Type B pancreatic cell (in vitro differentiated cells): ENCODE results near the gene MEI4. TPM values are rescaled to one million over a fixed set of nuclear protein-coding genes. Genes with fewer than 3 reads are reported as not detected.

Experiments
- DNase-seq: peaks from one replicate; pipeline ENCODE4 v3.0.0; 2021; ENCODE audit warnings: mixed read lengths; ENCODE audit not compliant: unreplicated experiment; ENCODE audit errors: extremely low spot score
- H3K27ac Mint-ChIP-seq: 2 replicates; pipeline ENCODE4 v1.8.0; 2021; ENCODE audit warnings: mild to moderate bottlenecking, mixed read lengths
- H3K27me3 Mint-ChIP-seq: 2 replicates; pipeline ENCODE4 v1.8.0; 2021; ENCODE audit warnings: mixed read lengths
- H3K36me3 Mint-ChIP-seq: 2 replicates; pipeline ENCODE4 v1.8.0; 2021; ENCODE audit warnings: mixed read lengths
- H3K4me1 Mint-ChIP-seq: one replicate; pipeline ENCODE4 v1.8.0; 2021; ENCODE audit warnings: mixed read lengths; ENCODE audit not compliant: unreplicated experiment
- H3K4me3 Mint-ChIP-seq: 2 replicates; pipeline ENCODE4 v1.8.0; 2021; ENCODE audit warnings: mild to moderate bottlenecking, mixed read lengths
- H3K9me3 Mint-ChIP-seq: 2 replicates; pipeline ENCODE4 v1.8.0; 2021; ENCODE audit warnings: mixed read lengths
- CTCF ChIP-seq: fragments of 200-600 bp; sonication (generic); conservative IDR thresholded peaks from 2 replicates; pipeline ENCODE4 v1.5.0; 2021; ENCODE audit warnings: antibody characterized with exemption, mild to moderate bottlenecking
- total RNA-seq: library from RNA; stranded (reverse); gene quantifications from 2 replicates; pipeline ENCODE4 v1.2.1, GENCODE V29; 2021; ENCODE audit warnings: low replicate concordance

Gene MEI4
- total RNA-seq, 1 donor from 2014 or later = 0.29 TPM

GRCh38 chr6:77856391-77856790 lies 203.6 kb downstream of the MEI4 start:
- H3K9me3 Mint-ChIP-seq = no peaks in the 10 kb centered on the region
- no peaks in the 10 kb centered on the region for H3K27me3 Mint-ChIP-seq
- no peak for DNase-seq
- H3K27ac Mint-ChIP-seq = no peak overlapping the region
- no peaks in the 10 kb centered on the region for H3K4me1 Mint-ChIP-seq
- H3K4me3 Mint-ChIP-seq = no peak overlapping the region
- TF ChIP-seq CTCF = no peak
- no peaks in the 10 kb centered on the region for H3K36me3 Mint-ChIP-seq

- Mint-ChIP-seq H3K36me3 (no peaks in the 10 kb centered on the region), H3K27ac (no peak overlapping the region), H3K4me1 (no peaks in the 10 kb centered on the region), H3K27me3 (no peaks in the 10 kb centered on the region), H3K9me3 (no peaks in the 10 kb centered on the region), H3K4me3 (no peak overlapping the region)
- DNase-seq = no peak
- no peak for TF ChIP-seq CTCF
Measured at GRCh38 chr6:77857421-77857820, 204.6 kb downstream of the MEI4 start.

GRCh38 chr6:77876300-77876699 lies 223.5 kb downstream of the MEI4 start:
- no peaks in the 10 kb centered on the region for H3K36me3 Mint-ChIP-seq
- no peak overlapping the region for H3K27ac Mint-ChIP-seq
- H3K4me3 Mint-ChIP-seq = no peak overlapping the region
- no peak for DNase-seq
- H3K27me3 Mint-ChIP-seq = no peaks in the 10 kb centered on the region
- no peak for TF ChIP-seq CTCF
- H3K9me3 Mint-ChIP-seq = peaks cover 4% of the 10 kb centered on the region
- no peaks in the 10 kb centered on the region for H3K4me1 Mint-ChIP-seq

- no peak for DNase-seq
- no peak for TF ChIP-seq CTCF
- Mint-ChIP-seq H3K4me3 (no peak overlapping the region), H3K27ac (no peak overlapping the region), H3K4me1 (no peaks in the 10 kb centered on the region), H3K27me3 (no peaks in the 10 kb centered on the region), H3K9me3 (peaks cover 10% of the 10 kb centered on the region), H3K36me3 (no peaks in the 10 kb centered on the region)
Measured at GRCh38 chr6:77879527-77879926, 226.7 kb downstream of the MEI4 start.

- no peak for DNase-seq
- TF ChIP-seq CTCF = no peak
- Mint-ChIP-seq H3K27me3 (no peaks in the 10 kb centered on the region), H3K4me3 (no peak overlapping the region), H3K36me3 (no peaks in the 10 kb centered on the region), H3K4me1 (no peaks in the 10 kb centered on the region), H3K9me3 (peaks cover 6% of the 10 kb centered on the region), H3K27ac (no peak overlapping the region)
Measured at GRCh38 chr6:77880501-77880900, 227.7 kb downstream of the MEI4 start.

GRCh38 chr6:77883851-77884250 lies 231.0 kb downstream of the MEI4 start:
- no peaks in the 10 kb centered on the region for H3K4me1 Mint-ChIP-seq
- no peak overlapping the region for H3K4me3 Mint-ChIP-seq
- H3K36me3 Mint-ChIP-seq = no peaks in the 10 kb centered on the region
- no peak for TF ChIP-seq CTCF
- peaks cover 6% of the 10 kb centered on the region for H3K9me3 Mint-ChIP-seq
- no peak overlapping the region for H3K27ac Mint-ChIP-seq
- no peaks in the 10 kb centered on the region for H3K27me3 Mint-ChIP-seq
- DNase-seq = no peak
